GM19468 (cell line): ENCODE results near the gene OR10H5.
"Not testable (repeated sequence)": the region's sequence is repeated elsewhere in the genome, so short reads cannot be mapped to it uniquely, and the experiment has no call there.

Experiments used
- ATAC-seq: cut with Tn5 transposase; IDR thresholded peaks from one replicate; pipeline ENCODE4 v1.9.1; 2021; ENCODE audit warnings: mild to moderate bottlenecking, moderate library complexity, moderate number of reproducible peaks; ENCODE audit not compliant: unreplicated experiment; ENCODE audit errors: extremely low read depth

OR10H5 gene

DNA sequence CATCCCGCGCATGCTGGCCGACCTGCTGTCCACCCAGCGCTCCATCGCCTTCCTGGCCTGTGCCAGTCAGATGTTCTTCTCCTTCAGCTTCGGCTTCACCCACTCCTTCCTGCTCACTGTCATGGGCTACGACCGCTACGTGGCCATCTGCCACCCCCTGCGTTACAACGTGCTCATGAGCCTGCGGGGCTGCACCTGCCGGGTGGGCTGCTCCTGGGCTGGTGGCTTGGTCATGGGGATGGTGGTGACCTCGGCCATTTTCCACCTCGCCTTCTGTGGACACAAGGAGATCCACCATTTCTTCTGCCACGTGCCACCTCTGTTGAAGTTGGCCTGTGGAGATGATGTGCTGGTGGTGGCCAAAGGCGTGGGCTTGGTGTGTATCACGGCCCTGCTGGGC, 6.8 kb downstream of the OR10H5 start:
- ATAC-seq, result not testable (repeated sequence)

- no peak for ATAC-seq
These were observed 22.9 kb downstream of the OR10H5 start for GRCh38 chr19:15810335-15810734.

GRCh38 chr19:15811476-15811875, 24.0 kb downstream of the OR10H5 start:
- no peak for ATAC-seq

DNA sequence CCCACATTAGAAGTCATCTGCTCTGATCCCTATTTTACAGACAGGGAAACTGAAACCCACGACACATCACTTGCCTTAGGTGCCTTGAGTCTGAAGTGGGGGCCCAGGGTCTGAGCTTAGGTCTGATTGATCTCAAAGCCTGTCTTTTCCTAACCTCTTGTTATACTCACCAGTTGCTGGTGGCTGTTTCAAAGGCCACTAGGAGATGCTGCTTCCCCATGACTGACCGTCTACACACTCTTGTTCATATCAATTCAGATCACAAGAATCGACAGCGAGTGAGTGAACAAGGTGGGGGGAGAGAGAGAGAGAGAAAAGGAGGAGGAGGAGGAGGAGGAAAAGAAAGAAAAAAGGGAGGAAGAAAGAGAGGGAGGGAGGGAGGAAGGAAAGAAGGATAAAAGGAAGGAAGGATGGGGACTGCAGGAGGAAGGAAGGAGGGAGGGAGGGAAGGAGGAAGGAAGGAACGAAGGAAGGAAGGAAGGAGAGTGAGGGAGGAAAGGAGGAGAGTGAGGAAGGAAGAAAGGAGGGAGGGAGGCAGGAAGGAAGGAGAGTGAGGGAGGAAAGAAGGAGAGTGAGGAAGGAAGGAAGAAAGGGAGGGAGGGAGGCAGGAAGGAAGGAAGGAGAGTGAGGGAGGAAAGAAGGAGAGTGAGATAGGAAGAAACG, 24.7 kb downstream of the OR10H5 start:
- no peak for ATAC-seq

- ATAC-seq, result no peak
These were observed 26.5 kb downstream of the OR10H5 start for GRCh38 chr19:15813916-15814315.

DNA sequence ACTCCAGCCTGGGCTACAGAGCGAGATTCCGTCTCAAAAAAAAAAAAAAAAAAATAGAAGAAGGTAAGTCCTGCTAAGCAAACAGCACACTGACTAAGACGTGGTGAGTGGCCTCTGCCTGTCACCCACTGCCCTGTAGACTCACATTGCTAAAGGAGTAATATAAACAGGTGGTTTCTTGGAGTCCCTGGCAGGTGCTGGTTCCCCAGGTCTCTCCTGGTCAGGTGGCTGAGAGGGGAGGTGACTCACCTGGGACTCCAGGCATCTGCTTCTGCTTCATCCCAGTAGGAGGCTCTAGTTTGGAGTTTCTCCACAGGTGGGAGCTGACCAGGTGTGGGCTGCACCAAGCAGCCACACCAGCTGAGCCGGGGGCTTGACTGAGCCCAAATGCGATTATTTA, 27.8 kb downstream of the OR10H5 start, which contains the start of gene OR10H1:
TSS of gene OR10H1 (minus strand) at position 359 of the 400 bp plus-strand sequence. CDS start 7,627 bp downstream, outside the sequence.
- ATAC-seq, result no peak

- ATAC-seq, result no peak
These were observed 33.2 kb downstream of the OR10H5 start for GRCh38 chr19:15820646-15821045.

DNA sequence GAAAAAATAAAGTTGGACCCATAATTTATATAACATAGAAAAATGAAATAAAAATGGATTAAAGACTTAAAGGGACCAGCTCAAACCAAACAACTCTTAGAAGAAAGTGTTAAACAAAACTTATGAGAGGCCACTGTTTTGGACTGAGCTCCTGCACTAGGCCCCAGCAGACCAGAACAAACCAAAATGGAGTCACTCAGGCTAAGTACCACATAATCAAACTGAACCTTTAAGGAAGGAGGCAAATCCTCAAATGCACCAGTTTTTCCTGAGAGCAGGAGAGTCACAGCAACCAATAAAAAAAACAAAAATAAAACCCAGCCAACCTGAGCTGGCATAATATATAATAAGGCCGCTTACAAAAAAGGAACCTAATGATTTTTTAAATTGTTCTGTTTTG, 38.3 kb downstream of the OR10H5 start:
- ATAC-seq, result no peak

DNA sequence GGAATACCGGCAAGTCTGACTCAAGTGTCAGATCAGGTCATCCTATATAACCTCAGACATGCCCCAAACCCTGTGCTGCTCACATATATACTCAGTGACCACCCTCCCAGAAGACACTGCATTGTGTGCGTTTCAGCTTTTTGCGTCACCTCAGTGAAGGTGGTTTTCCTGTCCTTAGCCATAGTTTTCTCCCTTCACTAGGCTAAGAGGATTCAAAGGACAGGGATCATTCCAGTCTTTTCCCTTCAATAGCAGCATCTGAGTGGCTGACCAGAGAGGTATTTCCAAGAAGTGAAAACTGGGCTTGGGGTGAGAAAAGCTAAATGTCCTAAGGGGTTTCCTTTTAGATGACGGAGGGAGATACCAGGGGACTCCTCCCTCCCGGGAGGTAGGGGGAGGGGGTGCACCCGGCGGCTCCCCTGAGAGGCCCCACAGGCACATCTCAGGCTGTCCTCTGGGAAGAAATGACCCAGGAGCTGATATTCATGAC, 40.7 kb downstream of the OR10H5 start:
- no peak for ATAC-seq

GRCh38 chr19:15828611-15829305, 41.3 kb downstream of the OR10H5 start:
- not testable (repeated sequence) for ATAC-seq

- no peak for ATAC-seq
These were observed 41.8 kb downstream of the OR10H5 start for GRCh38 chr19:15829306-15829698.

DNA sequence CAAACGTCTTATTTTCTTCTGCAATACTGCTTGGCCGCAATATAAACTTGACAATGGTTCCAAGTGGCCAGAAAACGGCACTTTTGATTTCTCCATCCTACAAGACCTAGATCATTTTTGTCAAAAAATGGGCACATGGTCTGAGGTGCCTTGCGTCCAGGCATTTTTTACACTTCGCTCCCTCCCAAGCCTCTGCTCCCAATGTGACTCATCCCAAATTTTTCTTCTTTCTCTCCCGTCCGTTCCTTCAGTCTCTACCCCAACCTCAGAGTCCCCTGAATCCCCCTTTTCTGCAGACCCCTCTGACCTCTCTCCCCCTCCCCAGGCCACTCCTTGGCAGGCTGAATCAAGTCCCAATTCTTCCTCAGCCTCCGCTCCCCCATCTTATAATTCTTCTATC, 42.3 kb downstream of the OR10H5 start:
- no peak for ATAC-seq

- ATAC-seq, result no peak
These were observed 44.2 kb downstream of the OR10H5 start for GRCh38 chr19:15831626-15832025.

GRCh38 chr19:15834232-15834631, 46.8 kb downstream of the OR10H5 start:
- not testable (repeated sequence) for ATAC-seq

- ATAC-seq, result not testable (repeated sequence)
These were observed 48.3 kb downstream of the OR10H5 start for GRCh38 chr19:15835565-15836329.

GRCh38 chr19:15836330-15837220, 49.1 kb downstream of the OR10H5 start:
- peak; percentile 84 for ATAC-seq

- no peak for ATAC-seq
These were observed 49.8 kb downstream of the OR10H5 start for GRCh38 chr19:15837221-15837731.

DNA sequence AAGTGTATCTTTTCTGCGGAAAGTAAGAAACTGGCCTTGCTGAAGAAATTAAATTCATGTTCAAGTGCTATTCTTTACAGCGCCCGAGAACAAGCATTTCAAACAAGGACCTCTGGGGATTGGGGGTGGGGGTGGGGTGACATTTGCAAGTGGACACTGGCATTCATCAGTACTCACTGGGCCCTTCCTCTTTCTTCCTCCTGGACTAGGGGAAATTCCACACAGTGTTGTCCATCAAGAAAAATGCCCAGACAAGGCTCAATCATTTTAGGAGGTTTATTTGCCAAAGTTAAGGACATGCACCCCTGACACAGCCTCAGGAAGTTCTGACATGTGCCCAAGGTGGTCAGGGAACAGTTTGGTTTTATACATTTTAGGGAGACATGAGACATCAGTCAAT, 50.9 kb downstream of the OR10H5 start:
- no peak for ATAC-seq

GRCh38 chr19:15839888-15840287, 52.4 kb downstream of the OR10H5 start:
- ATAC-seq, result not testable (repeated sequence)

GRCh38 chr19:15840833-15841232, 53.4 kb downstream of the OR10H5 start:
- ATAC-seq, result no peak
